Measurements from ENCODE around the gene MPO. TPM values are rescaled to one million over a fixed set of nuclear protein-coding genes. Genes with fewer than 3 reads are reported as not detected.

Gene MPO
- total and polyA plus RNA-seq, 2 donors (not counting 3 experiments of a cell fraction or from before 2014, with no cell fraction given): not detected

- no peaks in the 10 kb centered on the region for H3K27me3 ChIP-seq (ENCODE audit: control insufficient read depth in 2 of 2, insufficient read depth in 2 of 2, low read length in 2 of 2)
- H4K20me1 ChIP-seq (replicated peaks; ENCODE audit: control insufficient read depth, extremely low read depth, insufficient read depth, low read length): no peaks in the 10 kb centered on the region
- ChIA-PET CTCF (interaction anchor here (0.8 to 2.8 kb wide), 8 partner anchors 9 to 142 kb away, joined by 3 to 26 read pairs (median 4); partner anchors contain the start of genes RNF43, SUPT4H1 and TSPOAP1), POLR2A (no interaction called here)
- no peak overlapping the region for H3K4me3 ChIP-seq (replicated peaks in 1 of 3; ENCODE audit: insufficient read depth in 1 of 3, low read depth in 1 of 3, low read length in 3 of 3)
- no peaks in the 10 kb centered on the region for H3K79me2 ChIP-seq (ENCODE audit: control insufficient read depth, insufficient read depth, low read length)
- peak; percentile 18 to 63 for TF ChIP-seq CTCF (IDR thresholded peaks at IDR 0.05; ENCODE audit: extremely low read depth in 1 of 2, insufficient read depth in 1 of 2, low read depth in 1 of 2, low read length in 2 of 2)
- TF ChIP-seq, protein P1, sequence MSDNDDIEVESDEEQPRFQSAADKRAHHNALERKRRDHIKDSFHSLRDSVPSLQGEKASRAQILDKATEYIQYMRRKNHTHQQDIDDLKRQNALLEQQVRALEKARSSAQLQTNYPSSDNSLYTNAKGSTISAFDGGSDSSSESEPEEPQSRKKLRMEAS (IDR thresholded peaks at IDR 0.05; ENCODE audit: insufficient read depth, insufficient read length): no peak
- no peak for TF ChIP-seq GATA2 (IDR thresholded peaks at IDR 0.05; ENCODE audit: insufficient read depth, insufficient read length, low read depth, low read length)
- no peak for TF ChIP-seq JUN (IDR thresholded peaks at IDR 0.05; ENCODE audit: borderline replicate concordance, insufficient read depth, insufficient read length, low read depth)
- H3K9me3 ChIP-seq (replicated peaks; ENCODE audit: control insufficient read depth, insufficient read depth, low read length): no peaks in the 10 kb centered on the region
- H3K4me2 ChIP-seq (ENCODE audit: insufficient read depth, low read length): no peak overlapping the region
- intact Hi-C loops (cut with micrococcal nuclease) (loop anchor here (1.0 kb wide), 1 partner anchor 139 kb away; no protein-coding TSS in a partner anchor), dilution Hi-C loops (cut with MboI; ENCODE audit: extremely low pct_ligation_motif_present, low sequenced_read_pairs) (no loop called here)
- H3K9me1 ChIP-seq (replicated peaks; ENCODE audit: control insufficient read depth, extremely low read depth, insufficient read depth, low read length): no peaks in the 10 kb centered on the region
- FAIRE-seq (no peak), DNase-seq (ENCODE audit: low read depth, low spot score) (no peak)
- no TSS peak for BruUV-seq (replicated peaks)
- H3K36me3 ChIP-seq (ENCODE audit: control insufficient read depth in 2 of 2, extremely low read depth in 1 of 2, insufficient read depth in 2 of 2, low read length in 2 of 2): no peaks in the 10 kb centered on the region
- no peak overlapping the region for H3K9ac ChIP-seq (replicated peaks; ENCODE audit: extremely low read depth, insufficient read depth, low read length)
- no peak overlapping the region for H2AFZ ChIP-seq (ENCODE audit: low read depth, low read length)
- H3K27ac ChIP-seq (ENCODE audit: insufficient read depth, low read depth, low read length): no peak overlapping the region
- H3K4me1 ChIP-seq (ENCODE audit: control insufficient read depth, extremely low read depth, insufficient read depth, low read length): no peaks in the 10 kb centered on the region
Observed at GRCh38 chr17:58308173-58308984, 27.6 kb upstream of the MPO start.

Data from endothelial cell of umbilical vein (primary cell).